ENCODE measurements around the gene PGAP2. TPM values are rescaled to one million over a fixed set of nuclear protein-coding genes. Genes with fewer than 3 reads are reported as not detected.
A peak's percentile ranks its signal among the peaks of the same experiment; 100 is the strongest.

Gene PGAP2
- total and polyA plus RNA-seq, 2 of the 13 experiments (the other 11 are each of a cell fraction or from before 2014, with no cell fraction given) = 21.5 to 47.8 TPM

DNA sequence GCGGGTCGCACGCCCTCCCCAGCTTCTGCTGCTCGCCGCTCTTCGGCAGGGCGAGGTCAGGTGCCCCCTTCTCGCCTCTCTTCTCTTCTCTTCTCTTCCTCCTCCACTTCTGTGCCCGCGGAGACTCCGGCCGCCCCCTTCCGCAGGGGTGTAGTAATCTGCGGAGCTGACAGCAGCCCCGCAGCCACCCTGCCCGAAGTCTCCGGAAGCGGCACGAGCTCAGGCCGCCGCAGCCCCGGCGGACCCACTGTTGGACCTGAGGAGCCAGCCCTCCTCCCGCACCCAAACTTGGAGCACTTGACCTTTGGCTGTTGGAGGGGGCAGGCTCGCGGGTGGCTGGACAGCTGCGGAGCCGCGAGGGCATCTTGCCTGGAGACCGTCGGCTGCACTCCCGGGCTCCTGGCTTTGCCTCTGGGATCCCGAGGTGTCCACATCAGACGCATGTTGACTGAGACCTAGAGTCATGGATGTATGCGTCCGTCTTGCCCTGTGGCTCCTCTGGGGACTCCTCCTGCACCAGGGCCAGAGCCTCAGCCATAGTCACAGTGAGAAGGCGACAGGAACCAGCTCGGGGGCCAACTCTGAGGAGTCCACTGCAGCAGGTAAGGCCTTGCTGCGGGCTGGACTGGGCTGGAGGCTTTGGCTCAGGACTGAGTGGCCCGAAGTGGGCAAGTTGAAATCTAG, 47.6 kb downstream of the PGAP2 start (continued):
- TF ChIP-seq ELF3 (CRISPR knock-in tag; IDR thresholded peaks at IDR 0.05) (0 out of 2 replicates have a peak, but pooled peaks have one; percentile 15), PITX1 (CRISPR knock-in tag; IDR thresholded peaks at IDR 0.05) (no peak), MEIS1 (CRISPR knock-in tag; IDR thresholded peaks at IDR 0.05; ENCODE audit: borderline replicate concordance) (peak; percentile 44; the same call in 1 of the 2 replicates), ZNF446 (CRISPR knock-in tag; IDR thresholded peaks at IDR 0.05) (no peak; the same call in 1 of the 2 replicates), SIX4 (CRISPR knock-in tag; IDR thresholded peaks at IDR 0.05) (no peak), HDAC2 (CRISPR knock-in tag; IDR thresholded peaks at IDR 0.05) (peak; percentile 61; the same call in 1 of the 2 replicates), ZNF574 (CRISPR knock-in tag; IDR thresholded peaks at IDR 0.05) (peak; percentile 34; the same call in 1 of the 2 replicates), MED1 (CRISPR knock-in tag; IDR thresholded peaks at IDR 0.05) (0 out of 2 replicates have a peak, but pooled peaks have one; percentile 29), TAF1 (CRISPR knock-in tag; IDR thresholded peaks at IDR 0.05) (peak; percentile 41; the same call in 1 of the 2 replicates), TARDBP (CRISPR knock-in tag; IDR thresholded peaks at IDR 0.05) (no peak), ZSCAN9 (CRISPR knock-in tag; IDR thresholded peaks at IDR 0.05; ENCODE audit: borderline replicate concordance) (peak; percentile 13; the same call in 1 of the 2 replicates), ZNF343 (CRISPR knock-in tag; IDR thresholded peaks at IDR 0.05) (0 out of 2 replicates have a peak, but pooled peaks have one; percentile 50), THAP8 (CRISPR knock-in tag; IDR thresholded peaks at IDR 0.05; ENCODE audit: borderline replicate concordance) (no peak), ZNF350 (CRISPR knock-in tag; IDR thresholded peaks at IDR 0.05; ENCODE audit: borderline replicate concordance, low read depth) (peak; percentile 72; the same call in 1 of the 2 replicates), ZNF678 (CRISPR knock-in tag; IDR thresholded peaks at IDR 0.05) (no peak)
- TF ChIP-seq, protein P1, sequence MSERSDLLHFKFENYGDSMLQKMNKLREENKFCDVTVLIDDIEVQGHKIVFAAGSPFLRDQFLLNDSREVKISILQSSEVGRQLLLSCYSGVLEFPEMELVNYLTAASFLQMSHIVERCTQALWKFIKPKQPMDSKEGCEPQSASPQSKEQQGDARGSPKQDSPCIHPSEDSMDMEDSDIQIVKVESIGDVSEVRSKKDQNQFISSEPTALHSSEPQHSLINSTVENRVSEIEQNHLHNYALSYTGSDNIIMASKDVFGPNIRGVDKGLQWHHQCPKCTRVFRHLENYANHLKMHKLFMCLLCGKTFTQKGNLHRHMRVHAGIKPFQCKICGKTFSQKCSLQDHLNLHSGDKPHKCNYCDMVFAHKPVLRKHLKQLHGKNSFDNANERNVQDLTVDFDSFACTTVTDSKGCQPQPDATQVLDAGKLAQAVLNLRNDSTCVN (CRISPR knock-in tag; IDR thresholded peaks at IDR 0.05; ENCODE audit: borderline replicate concordance) = no peak; the same call in 1 of the 2 replicates
- TF ChIP-seq, protein P2, sequence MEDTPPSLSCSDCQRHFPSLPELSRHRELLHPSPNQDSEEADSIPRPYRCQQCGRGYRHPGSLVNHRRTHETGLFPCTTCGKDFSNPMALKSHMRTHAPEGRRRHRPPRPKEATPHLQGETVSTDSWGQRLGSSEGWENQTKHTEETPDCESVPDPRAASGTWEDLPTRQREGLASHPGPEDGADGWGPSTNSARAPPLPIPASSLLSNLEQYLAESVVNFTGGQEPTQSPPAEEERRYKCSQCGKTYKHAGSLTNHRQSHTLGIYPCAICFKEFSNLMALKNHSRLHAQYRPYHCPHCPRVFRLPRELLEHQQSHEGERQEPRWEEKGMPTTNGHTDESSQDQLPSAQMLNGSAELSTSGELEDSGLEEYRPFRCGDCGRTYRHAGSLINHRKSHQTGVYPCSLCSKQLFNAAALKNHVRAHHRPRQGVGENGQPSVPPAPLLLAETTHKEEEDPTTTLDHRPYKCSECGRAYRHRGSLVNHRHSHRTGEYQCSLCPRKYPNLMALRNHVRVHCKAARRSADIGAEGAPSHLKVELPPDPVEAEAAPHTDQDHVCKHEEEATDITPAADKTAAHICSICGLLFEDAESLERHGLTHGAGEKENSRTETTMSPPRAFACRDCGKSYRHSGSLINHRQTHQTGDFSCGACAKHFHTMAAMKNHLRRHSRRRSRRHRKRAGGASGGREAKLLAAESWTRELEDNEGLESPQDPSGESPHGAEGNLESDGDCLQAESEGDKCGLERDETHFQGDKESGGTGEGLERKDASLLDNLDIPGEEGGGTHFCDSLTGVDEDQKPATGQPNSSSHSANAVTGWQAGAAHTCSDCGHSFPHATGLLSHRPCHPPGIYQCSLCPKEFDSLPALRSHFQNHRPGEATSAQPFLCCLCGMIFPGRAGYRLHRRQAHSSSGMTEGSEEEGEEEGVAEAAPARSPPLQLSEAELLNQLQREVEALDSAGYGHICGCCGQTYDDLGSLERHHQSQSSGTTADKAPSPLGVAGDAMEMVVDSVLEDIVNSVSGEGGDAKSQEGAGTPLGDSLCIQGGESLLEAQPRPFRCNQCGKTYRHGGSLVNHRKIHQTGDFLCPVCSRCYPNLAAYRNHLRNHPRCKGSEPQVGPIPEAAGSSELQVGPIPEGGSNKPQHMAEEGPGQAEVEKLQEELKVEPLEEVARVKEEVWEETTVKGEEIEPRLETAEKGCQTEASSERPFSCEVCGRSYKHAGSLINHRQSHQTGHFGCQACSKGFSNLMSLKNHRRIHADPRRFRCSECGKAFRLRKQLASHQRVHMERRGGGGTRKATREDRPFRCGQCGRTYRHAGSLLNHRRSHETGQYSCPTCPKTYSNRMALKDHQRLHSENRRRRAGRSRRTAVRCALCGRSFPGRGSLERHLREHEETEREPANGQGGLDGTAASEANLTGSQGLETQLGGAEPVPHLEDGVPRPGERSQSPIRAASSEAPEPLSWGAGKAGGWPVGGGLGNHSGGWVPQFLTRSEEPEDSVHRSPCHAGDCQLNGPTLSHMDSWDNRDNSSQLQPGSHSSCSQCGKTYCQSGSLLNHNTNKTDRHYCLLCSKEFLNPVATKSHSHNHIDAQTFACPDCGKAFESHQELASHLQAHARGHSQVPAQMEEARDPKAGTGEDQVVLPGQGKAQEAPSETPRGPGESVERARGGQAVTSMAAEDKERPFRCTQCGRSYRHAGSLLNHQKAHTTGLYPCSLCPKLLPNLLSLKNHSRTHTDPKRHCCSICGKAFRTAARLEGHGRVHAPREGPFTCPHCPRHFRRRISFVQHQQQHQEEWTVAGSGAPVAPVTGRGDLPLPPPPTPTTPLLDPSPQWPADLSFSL (CRISPR knock-in tag; IDR thresholded peaks at IDR 0.05) = peak; percentile 49; the same call in 1 of the 2 replicates

Data from HepG2 (cell line).